GM21528 (cell line): ENCODE results near the gene POLN.
"Not testable (repeated sequence)": the region's sequence is repeated elsewhere in the genome, so short reads cannot be mapped to it uniquely, and the experiment has no call there.

ENCODE experiments used
- ATAC-seq: cut with Tn5 transposase; IDR thresholded peaks from one replicate; pipeline ENCODE4 v1.9.1; 2021; ENCODE audit warnings: mild to moderate bottlenecking, moderate library complexity; ENCODE audit not compliant: unreplicated experiment, low FRiP score

Gene POLN

GRCh38 chr4:2275546-2276251 lies 33.8 kb upstream of the POLN start:
- ATAC-seq, result no peak

- ATAC-seq, result not testable (repeated sequence)
Measured at GRCh38 chr4:2275044-2275397, 33.1 kb upstream of the POLN start.

- no peak for ATAC-seq
Measured at GRCh38 chr4:2274320-2275043, 32.6 kb upstream of the POLN start.

- no peak for ATAC-seq
Measured at GRCh38 chr4:2273657-2274319, 31.9 kb upstream of the POLN start.

GRCh38 chr4:2273221-2273620 lies 31.3 kb upstream of the POLN start:
- no peak for ATAC-seq

GRCh38 chr4:2272828-2273120 lies 30.9 kb upstream of the POLN start:
- no peak for ATAC-seq

GRCh38 chr4:2272026-2272827 lies 30.3 kb upstream of the POLN start:
- ATAC-seq, result no peak

GRCh38 chr4:2271279-2272025 lies 29.5 kb upstream of the POLN start:
- ATAC-seq, result no peak

- ATAC-seq, result no peak
Measured at GRCh38 chr4:2270341-2271165, 28.6 kb upstream of the POLN start.

GRCh38 chr4:2269618-2270163 lies 27.8 kb upstream of the POLN start:
- no peak for ATAC-seq

- ATAC-seq, result no peak
Measured at GRCh38 chr4:2269206-2269531, 27.2 kb upstream of the POLN start.

GRCh38 chr4:2268357-2269205 lies 26.7 kb upstream of the POLN start:
- ATAC-seq, result no peak

GRCh38 chr4:2267841-2268240 lies 25.9 kb upstream of the POLN start:
- ATAC-seq, result no peak

GRCh38 chr4:2267320-2267811 lies 25.4 kb upstream of the POLN start:
- no peak for ATAC-seq

GRCh38 chr4:2266821-2267220 lies 24.9 kb upstream of the POLN start:
- ATAC-seq, result no peak

- no peak for ATAC-seq
Measured at GRCh38 chr4:2266181-2266580, 24.3 kb upstream of the POLN start.

GRCh38 chr4:2265113-2266110 lies 23.5 kb upstream of the POLN start:
- ATAC-seq, result no peak
